Transverse colon (tissue), 4 donors: ENCODE data around the gene XRCC2. TPM values are rescaled to one million over a fixed set of nuclear protein-coding genes. Genes with fewer than 3 reads are reported as not detected.

ENCODE experiments used
- DNase-seq: peaks from one replicate; pipeline ENCODE4 v3.0.0-alpha.2; 2019
- H3K27ac ChIP-seq, 4 donors: fragments of 200-600 bp; sonication (generic); 2 replicates each; pipeline ENCODE4 v1.5.1; 2016 to 2018; ENCODE audit warnings: inconsistent platforms in 4 of 4
- H3K27me3 ChIP-seq: fragments of 200-600 bp; sonication (generic); 2 replicates; pipeline ENCODE4 v1.5.1; 2017; ENCODE audit warnings: inconsistent platforms
- H3K36me3 ChIP-seq, 4 donors: fragments of 200-600 bp; sonication (generic); 2 replicates each; pipeline ENCODE4 v1.5.1; 2017 to 2019; ENCODE audit warnings: inconsistent platforms in 4 of 4
- H3K4me1 ChIP-seq, 4 donors: fragments of 200-600 bp; sonication (generic); 2 replicates each; pipeline ENCODE4 v1.5.1; 2017 to 2020; ENCODE audit warnings: inconsistent platforms in 4 of 4
- H3K4me3 ChIP-seq, 4 donors: fragments of 200-600 bp; sonication (generic); 1 replicate in 1 of 4; 2 replicates in 3 of 4; pipeline versions ENCODE4 v1.5.1 to v1.6.1; 2017 to 2019; ENCODE audit warnings: inconsistent platforms in 4 of 4
- H3K9me3 ChIP-seq, 2 donors: fragments of 200-600 bp; sonication (generic); 2 replicates each; pipeline ENCODE4 v1.5.1; 2017 to 2019; ENCODE audit warnings: inconsistent platforms in 2 of 2
- EP300 ChIP-seq: sonication (generic); formaldehyde crosslinking; IDR thresholded peaks from one replicate; pipeline ENCODE4 v1.6.1; 2017; ENCODE audit warnings: antibody characterized with exemption, low read depth
- POLR2A ChIP-seq: fragments of 450-650 bp; IDR thresholded peaks from one replicate; pipeline ENCODE4 v1.6.1; 2016; ENCODE audit warnings: antibody characterized with exemption, mild to moderate bottlenecking, moderate library complexity
- POLR2AphosphoS5 ChIP-seq, 3 donors: sonication (generic); formaldehyde crosslinking; IDR thresholded peaks; one replicate each; pipeline ENCODE4 v1.6.1; 2016; ENCODE audit warnings: antibody characterized with exemption in 3 of 3
- WGBS, 2 donors: methylation state at CpG; one replicate each; pipeline ENCODE4 v1.1.5; 2018; ENCODE audit warnings: low coverage in 1 of 2; 5-methylcytosine and 5-hydroxymethylcytosine counted together
- in situ Hi-C, 4 donors: fragments of 200-750 bp; cut with MboI; loops; one replicate each; pipeline versions ENCODE4 v1.15.0 to v1.15.1; 2017; ENCODE audit warnings: low sequenced_read_pairs in 3 of 4, low pct_ligation_motif_present in 1 of 4, low pct_unique_long_range_greater_than_20kb in 1 of 4
- intact Hi-C: fragments of 100-400 bp; cut with DNase I; formaldehyde crosslinking; loops from one replicate; pipeline ENCODE4 v1.15.1; 2023; ENCODE audit warnings: low total_unique reads
- total RNA-seq, 4 donors: library from RNA; depleted of rRNA; stranded (reverse); fragments of >200 nt; gene quantifications; one replicate each; pipeline ENCODE4 v1.1.0, GENCODE V29; 2016
- TF ChIP-seq, protein P1 (sequence below), 5 experiments: fragments of 200-600 bp in 3 of 5; fragments of 450-650 bp in 2 of 5; sonication (generic) in 3 of 5; IDR thresholded peaks; 1 replicate in 2 of 5; 2 replicates in 3 of 5; pipeline ENCODE4 v1.5.1; 2016 to 2017; ENCODE audit warnings: antibody characterized with exemption in 5 of 5, inconsistent platforms in 3 of 5, mild to moderate bottlenecking in 2 of 5, moderate library complexity in 1 of 5

XRCC2 gene
- total RNA-seq, 4 donors from 2014 or later, result 0.55 to 14.5 (median 0.79) TPM; not detected in 1

DNA sequence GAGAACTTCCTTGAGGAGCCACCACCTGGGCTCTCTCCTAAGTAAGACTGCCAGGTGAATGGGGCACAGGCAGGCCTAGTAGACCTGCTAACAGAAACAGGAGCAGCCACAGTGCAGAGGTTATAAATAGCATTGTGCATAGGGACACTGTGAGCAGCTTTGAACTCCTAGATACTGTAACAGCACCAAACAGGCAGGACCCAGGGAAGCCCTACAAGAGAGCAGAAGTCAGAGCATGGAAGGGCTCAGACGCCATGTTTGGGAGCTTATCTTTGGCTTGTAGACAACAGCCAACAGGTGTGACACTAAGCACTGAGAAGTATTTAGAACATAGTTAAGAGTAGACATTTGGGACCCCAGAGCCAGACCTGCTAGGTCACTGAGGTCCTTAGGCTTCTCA, 14.5 kb downstream of the XRCC2 start:
- no peak for DNase-seq
- in situ Hi-C loops, result no loop called here
- TF ChIP-seq, protein P1, sequence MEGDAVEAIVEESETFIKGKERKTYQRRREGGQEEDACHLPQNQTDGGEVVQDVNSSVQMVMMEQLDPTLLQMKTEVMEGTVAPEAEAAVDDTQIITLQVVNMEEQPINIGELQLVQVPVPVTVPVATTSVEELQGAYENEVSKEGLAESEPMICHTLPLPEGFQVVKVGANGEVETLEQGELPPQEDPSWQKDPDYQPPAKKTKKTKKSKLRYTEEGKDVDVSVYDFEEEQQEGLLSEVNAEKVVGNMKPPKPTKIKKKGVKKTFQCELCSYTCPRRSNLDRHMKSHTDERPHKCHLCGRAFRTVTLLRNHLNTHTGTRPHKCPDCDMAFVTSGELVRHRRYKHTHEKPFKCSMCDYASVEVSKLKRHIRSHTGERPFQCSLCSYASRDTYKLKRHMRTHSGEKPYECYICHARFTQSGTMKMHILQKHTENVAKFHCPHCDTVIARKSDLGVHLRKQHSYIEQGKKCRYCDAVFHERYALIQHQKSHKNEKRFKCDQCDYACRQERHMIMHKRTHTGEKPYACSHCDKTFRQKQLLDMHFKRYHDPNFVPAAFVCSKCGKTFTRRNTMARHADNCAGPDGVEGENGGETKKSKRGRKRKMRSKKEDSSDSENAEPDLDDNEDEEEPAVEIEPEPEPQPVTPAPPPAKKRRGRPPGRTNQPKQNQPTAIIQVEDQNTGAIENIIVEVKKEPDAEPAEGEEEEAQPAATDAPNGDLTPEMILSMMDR (IDR thresholded peaks at IDR 0.05), result no peak
- TF ChIP-seq POLR2AphosphoS5 (IDR thresholded peaks at IDR 0.05) (no peak), POLR2A (no peak), EP300 (no peak)
- intact Hi-C loops, result no loop called here
- Histone ChIP-seq H3K27ac (no peak overlapping the region), H3K4me3 (no peak overlapping the region), H3K36me3 (no peaks in the 10 kb centered on the region), H3K9me3 (no peaks in the 10 kb centered on the region), H3K27me3 (no peaks in the 10 kb centered on the region), H3K4me1 (no peaks in the 10 kb centered on the region)
- 100% methylated on average over 1 of the region's 1 CpG; no CpG with 5 or more reads in 1 of the 2 donors for WGBS, 2 donors

DNA sequence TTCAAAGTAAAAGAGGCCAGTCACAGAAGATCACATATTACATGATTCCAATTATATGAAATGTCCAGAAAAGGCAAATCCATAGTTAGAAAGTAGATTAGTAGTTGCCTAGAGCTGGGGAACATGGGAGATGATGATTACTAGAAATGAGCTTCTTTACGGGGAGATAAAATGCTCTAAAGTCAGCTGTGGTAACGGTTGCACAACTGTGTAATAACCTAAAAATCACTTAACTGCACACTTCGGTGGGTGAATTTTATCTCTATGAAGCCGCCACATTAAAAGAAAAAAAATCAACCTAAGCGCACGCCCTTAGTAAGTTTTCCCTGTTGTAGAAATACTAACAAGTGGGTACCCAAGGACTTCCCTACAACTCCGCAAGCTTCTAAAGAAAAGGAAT, 15.9 kb downstream of the XRCC2 start:
- in situ Hi-C loops, result no loop called here
- Histone ChIP-seq H3K4me3 (no peak overlapping the region), H3K9me3 (no peaks in the 10 kb centered on the region), H3K36me3 (no peaks in the 10 kb centered on the region), H3K27me3 (no peaks in the 10 kb centered on the region), H3K27ac (no peak overlapping the region), H3K4me1 (no peaks in the 10 kb centered on the region)
- WGBS, 2 donors, result 95% methylated on average over 7 of the region's 7 CpGs
- no peak for TF ChIP-seq POLR2A
- no peak for TF ChIP-seq POLR2AphosphoS5 (IDR thresholded peaks at IDR 0.05)
- TF ChIP-seq, protein P1 (IDR thresholded peaks at IDR 0.05), result no peak
- no peak for TF ChIP-seq EP300
- DNase-seq, result no peak
- intact Hi-C loops, result no loop called here

DNA sequence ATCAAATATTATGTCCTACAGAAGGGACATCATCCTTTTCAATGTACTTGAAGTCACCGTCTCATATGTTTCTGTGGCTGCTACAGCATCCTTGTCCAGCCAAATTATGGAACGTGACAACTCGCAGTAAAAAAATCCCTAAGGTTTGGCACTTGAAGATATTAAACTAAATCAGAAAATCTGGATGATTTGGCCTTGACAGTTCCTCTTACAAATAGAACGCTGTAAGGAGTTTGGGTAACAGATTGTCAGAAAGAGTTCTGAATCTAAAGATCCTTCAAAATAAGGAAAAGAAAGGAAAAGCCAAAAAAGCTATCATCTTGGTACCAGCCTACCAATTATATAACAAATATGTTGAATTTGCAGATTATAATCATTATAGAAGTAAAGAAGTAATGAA, 21.0 kb downstream of the XRCC2 start:
- no peak for DNase-seq
- WGBS, 2 donors, result 92% methylated on average over 4 of the region's 4 CpGs
- no peak overlapping the region for H3K4me3 ChIP-seq
- intact Hi-C loops, result no loop called here
- H3K36me3 ChIP-seq, result no peaks in the 10 kb centered on the region
- H3K9me3 ChIP-seq, result no peaks in the 10 kb centered on the region
- TF ChIP-seq, protein P1 (IDR thresholded peaks at IDR 0.05), result no peak
- no peak for TF ChIP-seq EP300
- H3K27ac ChIP-seq, result no peak overlapping the region
- H3K4me1 ChIP-seq, result no peaks in the 10 kb centered on the region
- in situ Hi-C loops, result no loop called here
- H3K27me3 ChIP-seq, result no peaks in the 10 kb centered on the region

DNA sequence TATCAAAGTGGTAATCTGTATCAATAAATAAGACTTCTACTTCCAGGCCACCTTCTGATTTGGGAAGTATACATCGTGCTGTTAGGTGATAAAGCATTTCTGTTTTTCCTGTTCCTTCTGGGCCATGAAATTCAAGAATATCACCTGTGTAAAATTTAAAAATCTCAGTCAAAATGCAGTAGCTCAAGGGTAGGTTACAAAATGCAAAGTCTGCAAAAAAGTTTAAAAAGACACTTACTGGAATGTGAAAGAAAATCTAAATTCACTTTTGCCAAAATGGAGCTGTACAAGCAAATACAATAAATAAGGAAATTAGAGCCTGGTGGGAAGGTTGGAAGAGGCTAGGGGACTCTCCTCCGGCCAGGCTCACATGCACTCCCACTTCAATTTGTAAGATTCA, 26.7 kb downstream of the XRCC2 start:
- no peaks in the 10 kb centered on the region for H3K36me3 ChIP-seq
- WGBS, 2 donors, result 94 to 95% methylated on average over 2 of the region's 2 CpGs
- TF ChIP-seq POLR2AphosphoS5 (IDR thresholded peaks at IDR 0.05) (no peak), POLR2A (no peak), EP300 (no peak)
- TF ChIP-seq, protein P1 (IDR thresholded peaks at IDR 0.05), result no peak
- H3K4me3 ChIP-seq, result no peak overlapping the region
- in situ Hi-C loops, result no loop called here
- no peaks in the 10 kb centered on the region for H3K4me1 ChIP-seq
- no peaks in the 10 kb centered on the region for H3K9me3 ChIP-seq
- H3K27ac ChIP-seq, result no peak overlapping the region
- H3K27me3 ChIP-seq, result no peaks in the 10 kb centered on the region
- intact Hi-C loops, result no loop called here
- DNase-seq, result no peak
